ENCODE measurements around the gene KCNIP3.

GRCh38 chr2:95387358-95387757, 90.2 kb downstream of the KCNIP3 start:
- TF ChIP-seq EZH2 (IDR thresholded peaks at IDR 0.05) (no peak), FOXP2 (optimal IDR thresholded peaks at IDR 0.05; ENCODE audit: control extremely low read depth, extremely low read length, insufficient read depth) (no peak), POLR2AphosphoS5 (IDR thresholded peaks at IDR 0.05; ENCODE audit: borderline replicate concordance, low read depth, low read length) (no peak)
